ENCODE measurements around the gene MYB.

The MYB gene

GRCh38 chr6:135250751-135251497, 69.8 kb downstream of the MYB start:
- no peak for DNase-seq (ENCODE audit: low read depth in 2 of 2)

GRCh38 chr6:135251498-135252441, 70.7 kb downstream of the MYB start:
- DNase-seq (ENCODE audit: low read depth in 2 of 2): no peak

GRCh38 chr6:135254471-135254870, 73.4 kb downstream of the MYB start:
- DNase-seq (ENCODE audit: low read depth in 2 of 2): no peak

- DNase-seq (ENCODE audit: low read depth in 2 of 2): no peak
Measured at GRCh38 chr6:135256866-135257265, 75.8 kb downstream of the MYB start.

GRCh38 chr6:135257631-135258405, 76.7 kb downstream of the MYB start:
- DNase-seq (ENCODE audit: low read depth in 2 of 2): no peak

GRCh38 chr6:135258970-135259369, 77.9 kb downstream of the MYB start:
- no peak for DNase-seq (ENCODE audit: low read depth in 2 of 2)

- DNase-seq (ENCODE audit: low read depth in 2 of 2): no peak
Measured at GRCh38 chr6:135260612-135261011, 79.5 kb downstream of the MYB start.

- DNase-seq (ENCODE audit: low read depth in 2 of 2): no peak
Measured at GRCh38 chr6:135261872-135262725, 81.0 kb downstream of the MYB start.

- no peak for DNase-seq (ENCODE audit: low read depth in 2 of 2)
Measured at GRCh38 chr6:135265278-135265677, 84.2 kb downstream of the MYB start.

- DNase-seq (ENCODE audit: low read depth in 2 of 2): no peak
Measured at GRCh38 chr6:135266675-135267074, 85.6 kb downstream of the MYB start.

- DNase-seq (ENCODE audit: low read depth in 2 of 2): no peak
Measured at GRCh38 chr6:135267085-135267484, 86.0 kb downstream of the MYB start.

- DNase-seq (ENCODE audit: low read depth in 2 of 2): no peak
Measured at GRCh38 chr6:135268263-135268662, 87.2 kb downstream of the MYB start.

- no peak for DNase-seq (ENCODE audit: low read depth in 2 of 2)
Measured at GRCh38 chr6:135268740-135269139, 87.6 kb downstream of the MYB start.

All from stimulated activated CD4-positive, alpha-beta T cell treated with anti-CD3 and anti-CD28 coated beads, Interleukin-4, amount 100 ng/mL, for 48 hours (primary cell).